GM12878 (cell line): ENCODE results near the gene C22orf15. TPM values are rescaled to one million over a fixed set of nuclear protein-coding genes. Genes with fewer than 3 reads are reported as not detected.

Experiments used
- CHD2 ChIP-seq: IDR thresholded peaks from 2 replicates; pipeline ENCODE4 v1.6.1; 2011; ENCODE audit warnings: low read depth, low read length, improper control_type of control experiment, borderline replicate concordance
- DPF2 ChIP-seq: fragments of 450-650 bp; IDR thresholded peaks from 2 replicates; pipeline ENCODE4 v1.6.1; 2017; ENCODE audit warnings: mild to moderate bottlenecking
- GATAD2B ChIP-seq: fragments of 450-650 bp; conservative IDR thresholded peaks from 2 replicates; pipeline ENCODE4 v1.6.1; 2017; ENCODE audit warnings: low read depth, mild to moderate bottlenecking, moderate library complexity
- MEF2A ChIP-seq: IDR thresholded peaks from 2 replicates; pipeline ENCODE4 v1.6.1; 2011; ENCODE audit warnings: low read depth, mild to moderate bottlenecking, low read length, moderate library complexity; ENCODE audit not compliant: insufficient read depth
- NR2C1 ChIP-seq: fragments of 450-650 bp; IDR thresholded peaks from 2 replicates; pipeline ENCODE4 v1.6.1; 2017; ENCODE audit warnings: antibody characterized with exemption, mild to moderate bottlenecking, moderate library complexity
- RAD21 ChIP-seq: IDR thresholded peaks from 2 replicates; pipeline ENCODE4 v1.6.1; 2011; ENCODE audit warnings: mild to moderate bottlenecking, low read depth, low read length, moderate library complexity; ENCODE audit not compliant: insufficient read depth
- RUNX3 ChIP-seq: IDR thresholded peaks from 2 replicates; pipeline ENCODE4 v1.6.1; 2012; ENCODE audit warnings: low read length, inconsistent platforms
- SIN3A ChIP-seq: IDR thresholded peaks from 2 replicates; pipeline ENCODE4 v1.6.1; 2012; ENCODE audit warnings: low read depth, low read length, improper control_type of control experiment
- polyA plus RNA-seq, 11 experiments: library from polyadenylated mRNA; depleted of rRNA in 4 of 11; unstranded in 6 of 11; stranded (reverse) in 5 of 11; fragments of >200 nt; fragmentation: Nextera tagmentation in 4 of 11; fragmentation: Illumina TruSeq in 1 of 11; extraction: Ambion mirVana in 4 of 11; extraction: Trizol in 1 of 11; gene quantifications; 1 replicate in 1 of 11; 2 replicates in 10 of 11; pipeline versions ENCODE4 v1.2.1 to v1.2.3, GENCODE V29; 2011 to 2016; ENCODE audit warnings: inconsistent platforms in 2 of 11, missing spikeins in 2 of 11, low read depth in 1 of 11
- total RNA-seq, 4 experiments: library from RNA; depleted of rRNA in 3 of 4; stranded (reverse); fragments of >200 nt in 3 of 4; fragmentation: Illumina TruSeq in 1 of 4; extraction: Trizol in 1 of 4; gene quantifications; 2 replicates each; pipeline versions ENCODE4 v1.2.1 to v1.2.3, GENCODE V29; 2013 to 2021
- TF ChIP-seq, protein P1 (sequence below): fragments of 450-650 bp; IDR thresholded peaks from 2 replicates; pipeline ENCODE4 v1.6.1; 2017; ENCODE audit warnings: mild to moderate bottlenecking, moderate library complexity
- TF ChIP-seq, protein P2 (sequence below): fragments of 450-650 bp; IDR thresholded peaks from 2 replicates; pipeline ENCODE4 v1.6.1; 2017; ENCODE audit warnings: mild to moderate bottlenecking, moderate library complexity
- TF ChIP-seq, protein P3 (sequence below): fragments of 450-650 bp; IDR thresholded peaks from 2 replicates; pipeline ENCODE4 v1.6.1; 2017; ENCODE audit warnings: mild to moderate bottlenecking
- TF ChIP-seq, protein P4 (sequence below): fragments of 450-650 bp; IDR thresholded peaks from 2 replicates; pipeline ENCODE4 v1.6.1; 2017; ENCODE audit warnings: low read depth, mild to moderate bottlenecking, moderate library complexity
- TF ChIP-seq, protein P5 (sequence below): IDR thresholded peaks from 2 replicates; pipeline ENCODE4 v1.6.1; 2011; ENCODE audit warnings: borderline replicate concordance, low read depth, mild to moderate bottlenecking, moderate library complexity, low read length; ENCODE audit not compliant: insufficient read depth, poor library complexity, severe bottlenecking

C22orf15 gene
- total and polyA plus RNA-seq, 10 of the 15 experiments (the other 5 are each of a cell fraction or from before 2014, with no cell fraction given) = 0.05 to 0.47 (median 0.13) TPM; not detected in 3

DNA sequence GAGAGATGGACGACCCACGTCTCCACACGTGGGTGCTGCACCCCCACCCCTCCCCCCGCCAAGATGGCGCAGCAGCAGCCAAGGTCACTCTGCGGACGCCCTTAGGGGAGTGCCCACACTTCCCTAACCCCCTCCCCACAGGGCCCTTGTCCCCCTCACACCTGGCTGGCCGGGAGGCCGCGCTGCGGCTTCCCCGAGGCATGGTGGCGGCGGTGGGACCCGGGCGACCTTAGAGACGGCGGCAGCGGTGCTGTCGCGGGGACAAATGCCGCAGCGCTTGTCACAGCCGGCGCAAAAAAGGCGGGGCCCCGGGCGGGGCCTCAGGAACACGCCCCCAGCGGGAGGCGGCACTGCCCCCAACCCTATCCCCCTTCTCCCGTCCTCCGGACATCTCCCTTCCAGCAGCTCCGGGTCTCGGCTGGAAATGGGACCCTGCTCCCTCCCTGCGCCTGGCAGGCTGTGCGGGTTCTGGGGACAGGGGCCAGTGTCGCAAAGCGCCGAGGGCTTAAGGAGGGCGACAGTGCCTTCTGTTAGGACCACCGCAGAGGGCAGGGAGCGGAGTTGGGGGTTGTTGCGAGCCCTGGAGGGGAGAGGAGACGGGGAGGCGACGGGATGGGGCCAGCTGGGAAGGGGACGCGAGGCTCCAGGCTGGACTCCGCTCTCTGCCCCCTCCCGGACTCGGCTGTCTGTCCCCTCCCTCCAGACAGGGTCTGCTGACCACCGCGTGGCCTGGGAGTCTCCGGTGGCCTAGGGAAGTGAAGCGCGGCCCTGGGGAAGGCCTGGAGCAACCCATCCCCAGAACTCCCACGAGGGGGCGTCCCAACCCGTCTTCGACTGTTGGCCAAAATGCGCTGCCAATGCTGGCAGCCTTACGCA lies 5.1 kb downstream of the C22orf15 start, which contains the start of gene CHCHD10 (continued):
- TF ChIP-seq, protein P1, sequence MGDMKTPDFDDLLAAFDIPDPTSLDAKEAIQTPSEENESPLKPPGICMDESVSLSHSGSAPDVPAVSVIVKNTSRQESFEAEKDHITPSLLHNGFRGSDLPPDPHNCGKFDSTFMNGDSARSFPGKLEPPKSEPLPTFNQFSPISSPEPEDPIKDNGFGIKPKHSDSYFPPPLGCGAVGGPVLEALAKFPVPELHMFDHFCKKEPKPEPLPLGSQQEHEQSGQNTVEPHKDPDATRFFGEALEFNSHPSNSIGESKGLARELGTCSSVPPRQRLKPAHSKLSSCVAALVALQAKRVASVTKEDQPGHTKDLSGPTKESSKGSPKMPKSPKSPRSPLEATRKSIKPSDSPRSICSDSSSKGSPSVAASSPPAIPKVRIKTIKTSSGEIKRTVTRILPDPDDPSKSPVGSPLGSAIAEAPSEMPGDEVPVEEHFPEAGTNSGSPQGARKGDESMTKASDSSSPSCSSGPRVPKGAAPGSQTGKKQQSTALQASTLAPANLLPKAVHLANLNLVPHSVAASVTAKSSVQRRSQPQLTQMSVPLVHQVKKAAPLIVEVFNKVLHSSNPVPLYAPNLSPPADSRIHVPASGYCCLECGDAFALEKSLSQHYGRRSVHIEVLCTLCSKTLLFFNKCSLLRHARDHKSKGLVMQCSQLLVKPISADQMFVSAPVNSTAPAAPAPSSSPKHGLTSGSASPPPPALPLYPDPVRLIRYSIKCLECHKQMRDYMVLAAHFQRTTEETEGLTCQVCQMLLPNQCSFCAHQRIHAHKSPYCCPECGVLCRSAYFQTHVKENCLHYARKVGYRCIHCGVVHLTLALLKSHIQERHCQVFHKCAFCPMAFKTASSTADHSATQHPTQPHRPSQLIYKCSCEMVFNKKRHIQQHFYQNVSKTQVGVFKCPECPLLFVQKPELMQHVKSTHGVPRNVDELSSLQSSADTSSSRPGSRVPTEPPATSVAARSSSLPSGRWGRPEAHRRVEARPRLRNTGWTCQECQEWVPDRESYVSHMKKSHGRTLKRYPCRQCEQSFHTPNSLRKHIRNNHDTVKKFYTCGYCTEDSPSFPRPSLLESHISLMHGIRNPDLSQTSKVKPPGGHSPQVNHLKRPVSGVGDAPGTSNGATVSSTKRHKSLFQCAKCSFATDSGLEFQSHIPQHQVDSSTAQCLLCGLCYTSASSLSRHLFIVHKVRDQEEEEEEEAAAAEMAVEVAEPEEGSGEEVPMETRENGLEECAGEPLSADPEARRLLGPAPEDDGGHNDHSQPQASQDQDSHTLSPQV = no peak
- TF ChIP-seq RAD21 (peak; percentile 53), MEF2A (no peak), CHD2 (peak; percentile 49), NR2C1 (peak; percentile 52; the same call in 1 of the 2 replicates), RUNX3 (no peak; the same call in 1 of the 2 replicates), SIN3A (no peak), GATAD2B (peak; percentile 90), DPF2 (peak; percentile 49; the same call in 1 of the 2 replicates)
- TF ChIP-seq, protein P2, sequence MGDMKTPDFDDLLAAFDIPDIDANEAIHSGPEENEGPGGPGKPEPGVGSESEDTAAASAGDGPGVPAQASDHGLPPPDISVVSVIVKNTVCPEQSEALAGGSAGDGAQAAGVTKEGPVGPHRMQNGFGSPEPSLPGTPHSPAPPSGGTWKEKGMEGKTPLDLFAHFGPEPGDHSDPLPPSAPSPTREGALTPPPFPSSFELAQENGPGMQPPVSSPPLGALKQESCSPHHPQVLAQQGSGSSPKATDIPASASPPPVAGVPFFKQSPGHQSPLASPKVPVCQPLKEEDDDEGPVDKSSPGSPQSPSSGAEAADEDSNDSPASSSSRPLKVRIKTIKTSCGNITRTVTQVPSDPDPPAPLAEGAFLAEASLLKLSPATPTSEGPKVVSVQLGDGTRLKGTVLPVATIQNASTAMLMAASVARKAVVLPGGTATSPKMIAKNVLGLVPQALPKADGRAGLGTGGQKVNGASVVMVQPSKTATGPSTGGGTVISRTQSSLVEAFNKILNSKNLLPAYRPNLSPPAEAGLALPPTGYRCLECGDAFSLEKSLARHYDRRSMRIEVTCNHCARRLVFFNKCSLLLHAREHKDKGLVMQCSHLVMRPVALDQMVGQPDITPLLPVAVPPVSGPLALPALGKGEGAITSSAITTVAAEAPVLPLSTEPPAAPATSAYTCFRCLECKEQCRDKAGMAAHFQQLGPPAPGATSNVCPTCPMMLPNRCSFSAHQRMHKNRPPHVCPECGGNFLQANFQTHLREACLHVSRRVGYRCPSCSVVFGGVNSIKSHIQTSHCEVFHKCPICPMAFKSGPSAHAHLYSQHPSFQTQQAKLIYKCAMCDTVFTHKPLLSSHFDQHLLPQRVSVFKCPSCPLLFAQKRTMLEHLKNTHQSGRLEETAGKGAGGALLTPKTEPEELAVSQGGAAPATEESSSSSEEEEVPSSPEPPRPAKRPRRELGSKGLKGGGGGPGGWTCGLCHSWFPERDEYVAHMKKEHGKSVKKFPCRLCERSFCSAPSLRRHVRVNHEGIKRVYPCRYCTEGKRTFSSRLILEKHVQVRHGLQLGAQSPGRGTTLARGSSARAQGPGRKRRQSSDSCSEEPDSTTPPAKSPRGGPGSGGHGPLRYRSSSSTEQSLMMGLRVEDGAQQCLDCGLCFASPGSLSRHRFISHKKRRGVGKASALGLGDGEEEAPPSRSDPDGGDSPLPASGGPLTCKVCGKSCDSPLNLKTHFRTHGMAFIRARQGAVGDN = peak; percentile 82
- TF ChIP-seq, protein P3, sequence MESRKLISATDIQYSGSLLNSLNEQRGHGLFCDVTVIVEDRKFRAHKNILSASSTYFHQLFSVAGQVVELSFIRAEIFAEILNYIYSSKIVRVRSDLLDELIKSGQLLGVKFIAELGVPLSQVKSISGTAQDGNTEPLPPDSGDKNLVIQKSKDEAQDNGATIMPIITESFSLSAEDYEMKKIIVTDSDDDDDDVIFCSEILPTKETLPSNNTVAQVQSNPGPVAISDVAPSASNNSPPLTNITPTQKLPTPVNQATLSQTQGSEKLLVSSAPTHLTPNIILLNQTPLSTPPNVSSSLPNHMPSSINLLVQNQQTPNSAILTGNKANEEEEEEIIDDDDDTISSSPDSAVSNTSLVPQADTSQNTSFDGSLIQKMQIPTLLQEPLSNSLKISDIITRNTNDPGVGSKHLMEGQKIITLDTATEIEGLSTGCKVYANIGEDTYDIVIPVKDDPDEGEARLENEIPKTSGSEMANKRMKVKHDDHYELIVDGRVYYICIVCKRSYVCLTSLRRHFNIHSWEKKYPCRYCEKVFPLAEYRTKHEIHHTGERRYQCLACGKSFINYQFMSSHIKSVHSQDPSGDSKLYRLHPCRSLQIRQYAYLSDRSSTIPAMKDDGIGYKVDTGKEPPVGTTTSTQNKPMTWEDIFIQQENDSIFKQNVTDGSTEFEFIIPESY = 0 out of 2 replicates have a peak, but pooled peaks have one; percentile 53
- TF ChIP-seq, protein P4, sequence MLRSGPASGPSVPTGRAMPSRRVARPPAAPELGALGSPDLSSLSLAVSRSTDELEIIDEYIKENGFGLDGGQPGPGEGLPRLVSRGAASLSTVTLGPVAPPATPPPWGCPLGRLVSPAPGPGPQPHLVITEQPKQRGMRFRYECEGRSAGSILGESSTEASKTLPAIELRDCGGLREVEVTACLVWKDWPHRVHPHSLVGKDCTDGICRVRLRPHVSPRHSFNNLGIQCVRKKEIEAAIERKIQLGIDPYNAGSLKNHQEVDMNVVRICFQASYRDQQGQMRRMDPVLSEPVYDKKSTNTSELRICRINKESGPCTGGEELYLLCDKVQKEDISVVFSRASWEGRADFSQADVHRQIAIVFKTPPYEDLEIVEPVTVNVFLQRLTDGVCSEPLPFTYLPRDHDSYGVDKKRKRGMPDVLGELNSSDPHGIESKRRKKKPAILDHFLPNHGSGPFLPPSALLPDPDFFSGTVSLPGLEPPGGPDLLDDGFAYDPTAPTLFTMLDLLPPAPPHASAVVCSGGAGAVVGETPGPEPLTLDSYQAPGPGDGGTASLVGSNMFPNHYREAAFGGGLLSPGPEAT = no peak; the same call in 1 of the 2 replicates
- TF ChIP-seq, protein P5, sequence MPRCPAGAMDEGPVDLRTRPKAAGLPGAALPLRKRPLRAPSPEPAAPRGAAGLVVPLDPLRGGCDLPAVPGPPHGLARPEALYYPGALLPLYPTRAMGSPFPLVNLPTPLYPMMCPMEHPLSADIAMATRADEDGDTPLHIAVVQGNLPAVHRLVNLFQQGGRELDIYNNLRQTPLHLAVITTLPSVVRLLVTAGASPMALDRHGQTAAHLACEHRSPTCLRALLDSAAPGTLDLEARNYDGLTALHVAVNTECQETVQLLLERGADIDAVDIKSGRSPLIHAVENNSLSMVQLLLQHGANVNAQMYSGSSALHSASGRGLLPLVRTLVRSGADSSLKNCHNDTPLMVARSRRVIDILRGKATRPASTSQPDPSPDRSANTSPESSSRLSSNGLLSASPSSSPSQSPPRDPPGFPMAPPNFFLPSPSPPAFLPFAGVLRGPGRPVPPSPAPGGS = no peak
